NCI-H2227 treated with DMSO at 0.1 percent for 48 hours (cell line): ENCODE results near the gene ATP2B1.

Source experiments
- DNase-seq: peaks from one replicate; lab custom pipeline; 2025; lab: John Stamatoyannopoulos, UW

Gene ATP2B1

GRCh38 chr12:89589753-89590152 is 118.9 kb downstream of the ATP2B1 start:
- no peak for DNase-seq

- no peak for DNase-seq
These were observed 130.1 kb downstream of the ATP2B1 start for GRCh38 chr12:89578499-89578898.

GRCh38 chr12:89576572-89577220 is 131.9 kb downstream of the ATP2B1 start:
- no peak for DNase-seq

- no peak for DNase-seq
These were observed 133.3 kb downstream of the ATP2B1 start for GRCh38 chr12:89575374-89575773.

- DNase-seq: no peak
These were observed 133.9 kb downstream of the ATP2B1 start for GRCh38 chr12:89574736-89575208.

GRCh38 chr12:89573051-89573810 is 135.4 kb downstream of the ATP2B1 start:
- no peak for DNase-seq

GRCh38 chr12:89571491-89572195 is 137.0 kb downstream of the ATP2B1 start:
- DNase-seq: no peak

- no peak for DNase-seq
These were observed 140.2 kb downstream of the ATP2B1 start for GRCh38 chr12:89568484-89568883.

GRCh38 chr12:89567691-89568239 is 140.9 kb downstream of the ATP2B1 start:
- no peak for DNase-seq

GRCh38 chr12:89566615-89567014 is 142.0 kb downstream of the ATP2B1 start:
- no peak for DNase-seq

GRCh38 chr12:89565002-89565401 is 143.6 kb downstream of the ATP2B1 start:
- no peak for DNase-seq

GRCh38 chr12:89559753-89560152 is 148.9 kb downstream of the ATP2B1 start:
- DNase-seq: no peak

- DNase-seq: no peak
These were observed 151.7 kb downstream of the ATP2B1 start for GRCh38 chr12:89556976-89557375.

GRCh38 chr12:89552376-89552775 is 156.3 kb downstream of the ATP2B1 start:
- no peak for DNase-seq

GRCh38 chr12:89551747-89552146 is 156.9 kb downstream of the ATP2B1 start:
- DNase-seq: no peak

- DNase-seq: no peak
These were observed 161.5 kb downstream of the ATP2B1 start for GRCh38 chr12:89547101-89547500.

- DNase-seq: no peak
These were observed 162.5 kb downstream of the ATP2B1 start for GRCh38 chr12:89546151-89546550.

GRCh38 chr12:89544681-89545184 is 163.9 kb downstream of the ATP2B1 start:
- peak; percentile 92 for DNase-seq

GRCh38 chr12:89544022-89544421 is 164.6 kb downstream of the ATP2B1 start:
- DNase-seq: no peak

- DNase-seq: peak; percentile 35
These were observed 165.6 kb downstream of the ATP2B1 start for GRCh38 chr12:89542912-89543592.

GRCh38 chr12:89542236-89542635 is 166.4 kb downstream of the ATP2B1 start:
- DNase-seq: no peak

GRCh38 chr12:89540586-89540985 is 168.1 kb downstream of the ATP2B1 start:
- no peak for DNase-seq
